ENCODE data around the gene RASA1. TPM values are rescaled to one million over a fixed set of nuclear protein-coding genes. Genes with fewer than 3 reads are reported as not detected.
A peak's percentile ranks its signal among the peaks of the same experiment; 100 is the strongest.

RASA1 gene
- total RNA-seq = 10 to 100 TPM; 31.8 to 54.2 (median 41.1) TPM

DNA sequence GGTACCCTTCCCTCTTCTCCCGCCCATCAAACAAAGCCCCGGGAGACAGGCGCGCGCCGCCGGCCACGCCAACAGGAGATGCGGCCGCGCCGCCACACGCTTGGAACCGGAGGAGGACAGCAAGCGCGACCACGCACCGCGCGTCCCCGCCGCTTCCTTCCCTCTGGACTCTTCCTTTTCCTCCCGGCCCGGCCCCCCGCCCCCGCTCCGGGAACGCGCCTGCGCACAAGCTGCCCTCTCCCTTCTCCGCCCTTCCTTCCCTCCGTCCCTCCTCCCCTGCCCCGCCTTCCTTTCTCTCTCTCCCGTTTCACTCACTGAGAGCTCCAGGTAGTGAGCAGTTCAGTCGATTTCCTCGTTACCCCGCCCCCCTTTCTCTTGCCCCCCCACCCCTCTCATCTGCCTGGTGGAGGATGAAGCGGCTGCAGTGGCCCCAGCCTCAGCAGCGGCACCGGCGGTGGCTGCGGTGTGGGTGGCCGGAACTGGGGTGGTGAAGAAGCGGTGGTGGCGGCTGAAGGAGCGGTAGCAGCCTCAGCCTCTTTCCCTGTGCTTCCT lies at the start of gene RASA1:
RASA1 (plus strand) TSS at position 310 of the 552 bp plus-strand sequence. CDS start 569 bp downstream, outside the sequence.
- H3K9me3 ChIP-seq = no peaks in the 10 kb centered on the region
- intact Hi-C loops (cut with DNase I; ENCODE audit: low total_unique reads) = no loop called here
- TF ChIP-seq POLR2A (IDR thresholded peaks at IDR 0.05) (peak; percentile 79), POLR2AphosphoS5 (IDR thresholded peaks at IDR 0.05) (peak; percentile 57 to 79 (median 75))
- TF ChIP-seq, protein P1, sequence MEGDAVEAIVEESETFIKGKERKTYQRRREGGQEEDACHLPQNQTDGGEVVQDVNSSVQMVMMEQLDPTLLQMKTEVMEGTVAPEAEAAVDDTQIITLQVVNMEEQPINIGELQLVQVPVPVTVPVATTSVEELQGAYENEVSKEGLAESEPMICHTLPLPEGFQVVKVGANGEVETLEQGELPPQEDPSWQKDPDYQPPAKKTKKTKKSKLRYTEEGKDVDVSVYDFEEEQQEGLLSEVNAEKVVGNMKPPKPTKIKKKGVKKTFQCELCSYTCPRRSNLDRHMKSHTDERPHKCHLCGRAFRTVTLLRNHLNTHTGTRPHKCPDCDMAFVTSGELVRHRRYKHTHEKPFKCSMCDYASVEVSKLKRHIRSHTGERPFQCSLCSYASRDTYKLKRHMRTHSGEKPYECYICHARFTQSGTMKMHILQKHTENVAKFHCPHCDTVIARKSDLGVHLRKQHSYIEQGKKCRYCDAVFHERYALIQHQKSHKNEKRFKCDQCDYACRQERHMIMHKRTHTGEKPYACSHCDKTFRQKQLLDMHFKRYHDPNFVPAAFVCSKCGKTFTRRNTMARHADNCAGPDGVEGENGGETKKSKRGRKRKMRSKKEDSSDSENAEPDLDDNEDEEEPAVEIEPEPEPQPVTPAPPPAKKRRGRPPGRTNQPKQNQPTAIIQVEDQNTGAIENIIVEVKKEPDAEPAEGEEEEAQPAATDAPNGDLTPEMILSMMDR (IDR thresholded peaks at IDR 0.05) = peak in 1 of 3 donors; percentile 0

DNA sequence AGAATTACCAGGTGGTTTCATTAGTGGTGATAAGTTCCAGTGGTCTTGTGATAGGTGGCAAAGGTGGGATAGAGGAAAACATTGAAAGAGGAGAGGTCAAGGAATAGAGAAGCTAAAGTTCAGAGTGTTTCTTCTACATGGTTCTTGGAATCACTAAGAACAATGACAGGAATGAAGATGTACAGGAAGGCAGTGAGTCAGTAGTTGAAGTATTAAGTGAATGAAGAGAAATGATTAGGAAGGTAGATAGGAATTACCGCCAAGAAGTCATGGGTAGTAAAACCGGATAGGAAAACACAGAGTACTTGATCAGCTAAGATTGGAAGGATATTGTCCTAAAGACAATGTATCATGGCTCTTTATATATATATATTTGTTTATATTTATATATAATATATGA lies 37.9 kb upstream of the RASA1 start:
- Histone ChIP-seq H3K4me3 (no peak overlapping the region), H3K9me3 (no peaks in the 10 kb centered on the region), H3K27me3 (no peaks in the 10 kb centered on the region), H3K27ac (no peak overlapping the region), H3K36me3 (no peaks in the 10 kb centered on the region), H3K4me1 (no peaks in the 10 kb centered on the region)
- intact Hi-C loops (cut with DNase I; ENCODE audit: low total_unique reads) = no loop called here
- TF ChIP-seq POLR2A (IDR thresholded peaks at IDR 0.05) = no peak
- no peak for TF ChIP-seq POLR2AphosphoS5 (IDR thresholded peaks at IDR 0.05)
- TF ChIP-seq, protein P1 (IDR thresholded peaks at IDR 0.05) = no peak
- DNase-seq (ENCODE audit: low spot score in 2 of 2) = no peak

More for the DNA sequence above, at the start of gene RASA1:
- no peaks in the 10 kb centered on the region for H3K36me3 ChIP-seq
- H3K4me3 ChIP-seq = peak within 1 kb of the TSS; percentile 86 to 96 (median 94)
- peaks cover 0 to 3% of the 10 kb centered on the region in 2 donors for H3K4me1 ChIP-seq
- peak within 1 kb of the TSS; percentile 92 to 93 for H3K27ac ChIP-seq
- H3K27me3 ChIP-seq = no peaks in the 10 kb centered on the region
- DNase-seq (ENCODE audit: low spot score in 2 of 2) = peak; percentile 88 to 94

DNA sequence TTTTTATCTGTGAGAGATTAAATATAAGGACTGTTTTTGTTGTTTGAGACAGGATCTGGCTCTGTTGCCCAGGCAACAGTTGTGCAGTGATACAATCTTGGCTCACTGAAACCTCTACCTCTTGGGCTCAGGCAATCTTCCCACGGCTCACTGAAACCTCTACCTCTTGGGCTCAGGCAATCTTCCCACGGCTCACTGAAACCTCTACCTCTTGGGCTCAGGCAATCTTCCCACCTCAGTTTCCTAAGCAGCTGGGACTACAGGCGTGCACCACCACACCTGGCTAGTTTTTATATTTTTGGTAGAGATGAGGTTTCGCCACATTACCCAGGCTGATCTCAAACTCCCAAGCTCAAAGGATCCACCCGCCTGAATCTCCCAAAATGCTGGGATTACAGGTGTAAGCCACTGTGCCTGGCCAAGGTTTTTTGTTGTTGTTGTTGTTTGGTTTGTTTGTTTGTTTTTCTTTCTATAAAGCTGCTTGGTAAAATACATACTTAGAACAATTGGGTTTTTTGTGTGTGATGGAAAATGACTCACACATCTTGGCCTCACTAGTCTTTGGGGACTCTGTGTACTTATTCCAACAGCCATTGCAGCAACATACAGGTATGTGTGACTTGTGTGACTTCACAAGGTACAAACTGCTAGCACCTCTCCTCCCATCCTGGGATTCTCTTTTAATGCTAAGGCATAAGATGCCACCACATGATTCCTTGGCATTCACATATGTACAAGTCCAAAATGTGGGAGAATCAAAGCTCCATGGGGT lies 36.5 kb upstream of the RASA1 start:
- Histone ChIP-seq H3K4me3 (no peak overlapping the region), H3K36me3 (no peaks in the 10 kb centered on the region), H3K27ac (no peak overlapping the region), H3K4me1 (no peaks in the 10 kb centered on the region), H3K27me3 (no peaks in the 10 kb centered on the region), H3K9me3 (no peaks in the 10 kb centered on the region)
- TF ChIP-seq, protein P1 (IDR thresholded peaks at IDR 0.05) = no peak
- TF ChIP-seq POLR2AphosphoS5 (IDR thresholded peaks at IDR 0.05) = no peak
- no peak for TF ChIP-seq POLR2A (IDR thresholded peaks at IDR 0.05)
- intact Hi-C loops (cut with DNase I; ENCODE audit: low total_unique reads) = no loop called here
- DNase-seq (ENCODE audit: low spot score in 2 of 2) = no peak

- no peak for DNase-seq (ENCODE audit: low spot score in 2 of 2)
- TF ChIP-seq POLR2A (IDR thresholded peaks at IDR 0.05) (no peak), POLR2AphosphoS5 (IDR thresholded peaks at IDR 0.05) (no peak)
- TF ChIP-seq, protein P1 (IDR thresholded peaks at IDR 0.05) = no peak
- Histone ChIP-seq H3K4me1 (no peaks in the 10 kb centered on the region), H3K9me3 (no peaks in the 10 kb centered on the region), H3K4me3 (no peak overlapping the region), H3K36me3 (no peaks in the 10 kb centered on the region), H3K27ac (no peak overlapping the region), H3K27me3 (no peaks in the 10 kb centered on the region)
- intact Hi-C loops (cut with DNase I; ENCODE audit: low total_unique reads) = no loop called here
These were observed 34.5 kb upstream of the RASA1 start for GRCh38 chr5:87233143-87233542.

DNA sequence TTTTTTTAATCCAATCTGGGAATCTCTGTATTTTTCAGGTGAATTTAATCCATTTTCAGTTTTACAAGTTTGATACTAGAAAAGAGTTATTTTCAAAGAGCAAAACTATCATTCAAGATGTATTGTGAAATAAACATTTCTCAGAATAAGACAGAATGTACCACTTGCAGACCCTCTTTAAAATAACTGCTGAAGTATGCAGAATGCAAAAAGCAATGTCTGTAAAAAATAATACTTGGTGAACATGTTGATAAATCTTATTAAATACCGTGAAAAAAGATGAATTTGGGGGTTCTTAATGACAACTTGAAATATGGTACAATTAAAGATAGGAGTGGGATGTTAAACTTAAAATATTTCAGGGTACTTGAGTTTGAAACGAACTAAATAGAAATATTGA lies 26.1 kb upstream of the RASA1 start:
- no peaks in the 10 kb centered on the region for H3K9me3 ChIP-seq
- intact Hi-C loops (cut with DNase I; ENCODE audit: low total_unique reads) = no loop called here
- H3K27me3 ChIP-seq = no peaks in the 10 kb centered on the region
- DNase-seq (ENCODE audit: low spot score in 2 of 2) = no peak
- TF ChIP-seq POLR2A (IDR thresholded peaks at IDR 0.05) (no peak), POLR2AphosphoS5 (IDR thresholded peaks at IDR 0.05) (no peak)
- TF ChIP-seq, protein P1 (IDR thresholded peaks at IDR 0.05) = no peak
- H3K36me3 ChIP-seq = no peaks in the 10 kb centered on the region
- H3K27ac ChIP-seq = no peak overlapping the region
- no peaks in the 10 kb centered on the region for H3K4me1 ChIP-seq
- H3K4me3 ChIP-seq = no peak overlapping the region
